ENCODE data around the gene PNPLA6. TPM values are rescaled to one million over a fixed set of nuclear protein-coding genes. Genes with fewer than 3 reads are reported as not detected.

Gene PNPLA6
- total and polyA plus RNA-seq, 4 donors = 41.8 to 267 (median 122) TPM

DNA sequence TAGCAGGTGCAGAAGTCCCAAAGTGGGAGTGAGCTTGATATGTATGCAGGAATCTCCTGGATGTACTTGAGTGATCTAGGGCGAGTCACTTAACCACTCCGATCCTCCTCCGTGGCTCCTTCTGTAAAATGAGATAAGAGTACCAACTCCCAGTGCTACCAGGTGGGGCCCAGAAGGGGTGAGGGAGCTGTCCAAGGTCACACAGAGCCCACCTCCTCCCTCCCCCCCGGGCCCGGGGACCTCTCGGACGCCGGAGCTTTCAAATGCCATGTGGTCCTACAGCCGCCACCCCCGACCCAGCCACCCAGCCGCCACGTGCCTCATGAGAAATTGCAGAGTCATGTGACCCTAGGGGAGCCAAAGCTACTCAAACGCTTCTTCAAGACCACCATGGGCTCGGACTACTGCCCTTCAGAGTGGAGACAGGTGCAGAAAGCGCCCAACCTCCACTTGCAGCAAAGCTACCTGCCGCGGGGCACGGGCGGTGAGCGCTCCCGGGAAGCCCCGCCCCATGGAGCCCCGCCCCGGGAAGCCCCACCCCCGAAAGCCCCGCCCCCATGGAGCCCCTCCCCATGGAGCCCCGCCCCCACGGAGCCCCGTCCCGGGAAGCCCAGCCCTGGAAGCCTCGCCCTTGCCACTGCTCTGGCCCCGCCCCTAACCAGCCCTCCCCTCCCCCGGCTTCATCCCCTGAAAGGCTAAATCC lies 29.7 kb upstream of the PNPLA6 start:
- H3K27ac ChIP-seq (ENCODE audit: low read depth in 1 of 2, low read length in 1 of 2) = no peak overlapping the region
- DNase-seq (peak in 1 of 3 donors; percentile 45), ATAC-seq (ENCODE audit: insufficient read depth, low FRiP score) (peak; percentile 51)
- H3K9me3 ChIP-seq (ENCODE audit: control insufficient read depth in 4 of 4, insufficient read depth in 3 of 4, low read length in 3 of 4) = no peaks in the 10 kb centered on the region
- no peaks in the 10 kb centered on the region for H3K36me3 ChIP-seq (ENCODE audit: control insufficient read depth in 4 of 4, insufficient read depth in 4 of 4, low read length in 4 of 4)
- TF ChIP-seq, protein P1, sequence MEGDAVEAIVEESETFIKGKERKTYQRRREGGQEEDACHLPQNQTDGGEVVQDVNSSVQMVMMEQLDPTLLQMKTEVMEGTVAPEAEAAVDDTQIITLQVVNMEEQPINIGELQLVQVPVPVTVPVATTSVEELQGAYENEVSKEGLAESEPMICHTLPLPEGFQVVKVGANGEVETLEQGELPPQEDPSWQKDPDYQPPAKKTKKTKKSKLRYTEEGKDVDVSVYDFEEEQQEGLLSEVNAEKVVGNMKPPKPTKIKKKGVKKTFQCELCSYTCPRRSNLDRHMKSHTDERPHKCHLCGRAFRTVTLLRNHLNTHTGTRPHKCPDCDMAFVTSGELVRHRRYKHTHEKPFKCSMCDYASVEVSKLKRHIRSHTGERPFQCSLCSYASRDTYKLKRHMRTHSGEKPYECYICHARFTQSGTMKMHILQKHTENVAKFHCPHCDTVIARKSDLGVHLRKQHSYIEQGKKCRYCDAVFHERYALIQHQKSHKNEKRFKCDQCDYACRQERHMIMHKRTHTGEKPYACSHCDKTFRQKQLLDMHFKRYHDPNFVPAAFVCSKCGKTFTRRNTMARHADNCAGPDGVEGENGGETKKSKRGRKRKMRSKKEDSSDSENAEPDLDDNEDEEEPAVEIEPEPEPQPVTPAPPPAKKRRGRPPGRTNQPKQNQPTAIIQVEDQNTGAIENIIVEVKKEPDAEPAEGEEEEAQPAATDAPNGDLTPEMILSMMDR (IDR thresholded peaks at IDR 0.05; ENCODE audit: control extremely low read depth, extremely low read depth) = no peak
- H3K27me3 ChIP-seq (ENCODE audit: control insufficient read depth in 3 of 3, insufficient read depth in 3 of 3, low read length in 2 of 3) = peaks cover 0 to 3% (median 0%) of the 10 kb centered on the region in 3 donors
- no peak overlapping the region for H3K9ac ChIP-seq (ENCODE audit: insufficient read depth in 1 of 2, low read length in 2 of 2)
- H3K4me1 ChIP-seq (ENCODE audit: control insufficient read depth in 5 of 5, insufficient read depth in 5 of 5, low read length in 5 of 5) = peaks cover 0 to 14% (median 4%) of the 10 kb centered on the region in 5 donors
- WGBS, 2 donors = 3 to 5% methylated on average over 20 to 32 of the region's 33 CpGs
- H3K4me3 ChIP-seq = no peak overlapping the region

DNA sequence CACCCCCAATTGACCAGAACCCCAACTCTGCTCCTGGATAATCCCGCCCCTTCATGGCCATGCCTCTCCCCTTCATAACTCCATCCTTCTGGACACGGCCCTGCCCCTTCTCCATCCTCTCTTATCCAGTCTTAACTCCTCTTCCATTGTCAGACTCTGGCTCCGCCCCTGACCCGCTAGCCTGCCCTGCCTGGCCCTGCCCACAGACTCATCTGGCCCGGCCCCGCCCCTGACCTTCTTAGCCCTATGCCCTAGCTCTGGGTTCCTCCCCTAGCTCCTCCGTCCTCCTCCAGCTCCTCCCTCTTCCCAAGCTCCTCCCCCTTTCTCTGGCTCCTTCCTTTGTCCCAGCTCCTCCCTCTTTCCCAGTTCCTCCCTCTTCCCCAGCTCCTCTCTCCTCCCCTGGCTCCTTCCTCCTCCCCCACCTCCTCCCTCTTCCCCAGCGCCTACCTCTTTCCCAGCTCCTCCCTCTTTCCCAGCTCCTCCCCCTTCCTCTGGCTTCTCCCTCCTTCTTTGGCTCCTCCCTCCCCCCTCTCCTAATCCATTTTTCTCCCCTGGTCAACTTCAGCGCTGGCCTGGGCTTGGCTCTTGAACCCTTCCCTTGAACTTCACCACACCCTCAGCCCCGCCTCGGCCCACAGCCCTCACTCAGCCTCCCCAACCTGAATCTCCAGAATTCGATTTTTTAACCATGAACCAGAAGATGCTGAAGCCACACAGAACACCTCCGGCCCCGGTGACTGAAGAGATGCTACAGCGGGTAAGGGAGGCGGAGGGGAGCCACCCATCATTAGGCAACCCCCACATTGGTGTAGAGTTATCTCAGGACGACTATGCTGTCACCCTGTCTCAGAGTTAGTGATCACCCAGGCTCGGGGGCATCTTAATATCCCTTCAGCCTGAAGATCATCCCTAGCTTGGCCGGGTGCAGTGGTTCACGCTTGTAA lies 28.9 kb upstream of the PNPLA6 start:
- TF ChIP-seq, protein P1 (IDR thresholded peaks at IDR 0.05; ENCODE audit: control extremely low read depth, extremely low read depth) = no peak
- Histone ChIP-seq H3K9me3 (ENCODE audit: control insufficient read depth in 4 of 4, insufficient read depth in 3 of 4, low read length in 3 of 4) (no peaks in the 10 kb centered on the region), H3K9ac (ENCODE audit: insufficient read depth in 1 of 2, low read length in 2 of 2) (no peak overlapping the region), H3K27me3 (ENCODE audit: control insufficient read depth in 3 of 3, insufficient read depth in 3 of 3, low read length in 2 of 3) (no peaks in the 10 kb centered on the region), H3K4me3 (no peak overlapping the region), H3K36me3 (ENCODE audit: control insufficient read depth in 4 of 4, insufficient read depth in 4 of 4, low read length in 4 of 4) (no peaks in the 10 kb centered on the region), H3K27ac (ENCODE audit: low read depth in 1 of 2, low read length in 1 of 2) (no peak overlapping the region), H3K4me1 (ENCODE audit: control insufficient read depth in 5 of 5, insufficient read depth in 5 of 5, low read length in 5 of 5) (peaks cover 0 to 10% (median 0%) of the 10 kb centered on the region in 5 donors)
- DNase-seq (peak; percentile 32 to 59 (median 54)), ATAC-seq (ENCODE audit: insufficient read depth, low FRiP score) (peak; percentile 91)
- WGBS, 2 donors = 44 to 51% methylated on average over 20 of the region's 20 CpGs

DNA sequence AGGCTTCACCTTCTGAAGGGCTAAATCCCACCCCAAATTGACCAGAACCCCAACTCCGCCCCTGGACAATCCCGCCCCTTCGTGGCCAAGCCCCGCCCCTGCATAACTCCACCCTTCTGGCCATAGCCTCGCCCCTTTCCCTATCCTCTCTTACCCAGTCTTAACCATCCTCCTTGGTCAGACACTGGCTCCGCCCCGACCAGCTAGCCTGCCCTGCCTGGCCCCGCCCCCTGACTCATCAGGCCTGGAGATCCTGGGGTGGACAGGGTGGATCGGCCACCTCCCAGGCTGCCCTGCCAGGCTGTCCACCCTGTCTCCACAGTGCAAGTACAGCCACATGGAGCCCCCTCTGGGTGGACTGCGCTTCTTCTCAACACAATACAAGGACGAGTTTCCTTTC lies 27.6 kb upstream of the PNPLA6 start:
- H3K27me3 ChIP-seq (ENCODE audit: control insufficient read depth in 3 of 3, insufficient read depth in 3 of 3, low read length in 2 of 3) = no peaks in the 10 kb centered on the region
- TF ChIP-seq, protein P1 (IDR thresholded peaks at IDR 0.05; ENCODE audit: control extremely low read depth, extremely low read depth) = no peak
- 43 to 51% methylated on average over 11 of the region's 11 CpGs for WGBS, 2 donors
- DNase-seq (no peak), ATAC-seq (ENCODE audit: insufficient read depth, low FRiP score) (peak; percentile 50)
- no peaks in the 10 kb centered on the region for H3K9me3 ChIP-seq (ENCODE audit: control insufficient read depth in 4 of 4, insufficient read depth in 3 of 4, low read length in 3 of 4)
- H3K36me3 ChIP-seq (ENCODE audit: control insufficient read depth in 4 of 4, insufficient read depth in 4 of 4, low read length in 4 of 4) = no peaks in the 10 kb centered on the region
- peaks cover 0 to 10% (median 0%) of the 10 kb centered on the region in 5 donors for H3K4me1 ChIP-seq (ENCODE audit: control insufficient read depth in 5 of 5, insufficient read depth in 5 of 5, low read length in 5 of 5)
- no peak overlapping the region for H3K9ac ChIP-seq (ENCODE audit: insufficient read depth in 1 of 2, low read length in 2 of 2)
- H3K4me3 ChIP-seq = no peak overlapping the region
- H3K27ac ChIP-seq (ENCODE audit: low read depth in 1 of 2, low read length in 1 of 2) = no peak overlapping the region
